ENCODE measurements around the gene MATK. TPM values are rescaled to one million over a fixed set of nuclear protein-coding genes. Genes with fewer than 3 reads are reported as not detected.

MATK gene
- polyA plus RNA-seq, 1 donor, result 4.9 TPM

- no peaks in the 10 kb centered on the region for H3K9me3 ChIP-seq (ENCODE audit: control insufficient read depth, low read depth, low read length)
- no peak for DNase-seq
- no peaks in the 10 kb centered on the region for H3K36me3 ChIP-seq (ENCODE audit: control insufficient read depth, insufficient read depth, low read length)
- H3K27me3 ChIP-seq (ENCODE audit: control insufficient read depth, insufficient read depth, low read length), result peaks cover 19% of the 10 kb centered on the region
- H3K27ac ChIP-seq (ENCODE audit: low read length), result no peak overlapping the region
- no CpG with 5 or more reads among the region's 6 CpGs for WGBS (ENCODE audit: insufficient coverage, low lambda C conversion rate)
- H3K4me3 ChIP-seq (ENCODE audit: low read length), result no peak overlapping the region
- no peaks in the 10 kb centered on the region for H3K4me1 ChIP-seq (ENCODE audit: control insufficient read depth, insufficient read depth, low read length)
Measured at GRCh38 chr19:3790209-3790734, 4.1 kb upstream of the MATK start.

- H3K36me3 ChIP-seq (ENCODE audit: control insufficient read depth, insufficient read depth, low read length), result no peaks in the 10 kb centered on the region
- no CpG with 5 or more reads among the region's 16 CpGs for WGBS (ENCODE audit: insufficient coverage, low lambda C conversion rate)
- H3K9me3 ChIP-seq (ENCODE audit: control insufficient read depth, low read depth, low read length), result no peaks in the 10 kb centered on the region
- DNase-seq, result no peak
- H3K27ac ChIP-seq (ENCODE audit: low read length), result no peak overlapping the region
- peaks cover 29% of the 10 kb centered on the region for H3K27me3 ChIP-seq (ENCODE audit: control insufficient read depth, insufficient read depth, low read length)
- H3K4me1 ChIP-seq (ENCODE audit: control insufficient read depth, insufficient read depth, low read length), result no peaks in the 10 kb centered on the region
- no peak overlapping the region for H3K4me3 ChIP-seq (ENCODE audit: low read length)
Measured at GRCh38 chr19:3788996-3789778, 3.0 kb upstream of the MATK start.

DNA sequence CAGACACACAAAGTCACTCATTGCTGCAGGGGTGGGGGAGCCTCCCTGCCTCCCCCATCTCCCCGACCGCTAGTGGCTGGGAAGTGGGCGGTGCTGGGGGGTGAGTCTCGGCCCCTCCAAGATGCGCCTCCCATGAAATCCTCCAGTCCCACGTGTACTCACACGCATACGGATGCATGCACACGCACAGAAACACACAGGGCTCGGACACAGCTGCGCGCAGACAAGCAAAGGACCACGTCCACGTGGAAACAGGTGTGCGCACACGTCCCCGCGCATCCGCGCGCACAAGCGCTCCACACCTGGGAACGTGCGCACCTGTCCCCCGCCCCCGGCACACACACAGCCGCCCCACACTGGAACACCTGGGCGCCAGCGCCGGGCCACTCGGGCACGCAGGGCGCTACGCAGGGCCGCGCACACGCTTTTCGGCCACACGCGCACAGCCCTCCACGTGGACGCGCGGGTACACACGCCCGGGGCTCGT, 687 bp downstream of the MATK start:
- Histone ChIP-seq H3K9me3 (ENCODE audit: control insufficient read depth, low read depth, low read length) (peaks cover 22% of the 10 kb centered on the region), H3K36me3 (ENCODE audit: control insufficient read depth, insufficient read depth, low read length) (no peaks in the 10 kb centered on the region), H3K27ac (ENCODE audit: low read length) (no peak overlapping the region), H3K27me3 (ENCODE audit: control insufficient read depth, insufficient read depth, low read length) (peaks cover 33% of the 10 kb centered on the region), H3K4me1 (ENCODE audit: control insufficient read depth, insufficient read depth, low read length) (no peaks in the 10 kb centered on the region), H3K4me3 (ENCODE audit: low read length) (no peak overlapping the region)
- DNase-seq, result no peak
- no CpG with 5 or more reads among the region's 47 CpGs for WGBS (ENCODE audit: insufficient coverage, low lambda C conversion rate)

- no peak overlapping the region for H3K4me3 ChIP-seq (ENCODE audit: low read length)
- no CpG with 5 or more reads among the region's 25 CpGs for WGBS (ENCODE audit: insufficient coverage, low lambda C conversion rate)
Measured at GRCh38 chr19:3784607-3785450, 1.4 kb downstream of the MATK start.

GRCh38 chr19:3783660-3784584, 2.3 kb downstream of the MATK start:
- no peak overlapping the region for H3K27ac ChIP-seq (ENCODE audit: low read length)
- H3K9me3 ChIP-seq (ENCODE audit: control insufficient read depth, low read depth, low read length), result peaks cover 26% of the 10 kb centered on the region
- H3K27me3 ChIP-seq (ENCODE audit: control insufficient read depth, insufficient read depth, low read length), result peaks cover 28% of the 10 kb centered on the region
- 83% methylated on average over 5 of the region's 49 CpGs for WGBS (ENCODE audit: insufficient coverage, low lambda C conversion rate)
- no peak overlapping the region for H3K4me3 ChIP-seq (ENCODE audit: low read length)
- H3K36me3 ChIP-seq (ENCODE audit: control insufficient read depth, insufficient read depth, low read length), result no peaks in the 10 kb centered on the region
- H3K4me1 ChIP-seq (ENCODE audit: control insufficient read depth, insufficient read depth, low read length), result no peaks in the 10 kb centered on the region
- no peak for DNase-seq

More at GRCh38 chr19:3784607-3785450, 1.4 kb downstream of the MATK start:
- Histone ChIP-seq H3K9me3 (ENCODE audit: control insufficient read depth, low read depth, low read length) (peaks cover 22% of the 10 kb centered on the region), H3K36me3 (ENCODE audit: control insufficient read depth, insufficient read depth, low read length) (no peaks in the 10 kb centered on the region), H3K4me1 (ENCODE audit: control insufficient read depth, insufficient read depth, low read length) (no peaks in the 10 kb centered on the region), H3K27ac (ENCODE audit: low read length) (no peak overlapping the region), H3K27me3 (ENCODE audit: control insufficient read depth, insufficient read depth, low read length) (peaks cover 28% of the 10 kb centered on the region)
- DNase-seq, result no peak

GRCh38 chr19:3782903-3783302, 3.3 kb downstream of the MATK start:
- H3K9me3 ChIP-seq (ENCODE audit: control insufficient read depth, low read depth, low read length), result peaks cover 29% of the 10 kb centered on the region
- WGBS (ENCODE audit: insufficient coverage, low lambda C conversion rate), result no CpG with 5 or more reads among the region's 13 CpGs
- peaks cover 28% of the 10 kb centered on the region for H3K27me3 ChIP-seq (ENCODE audit: control insufficient read depth, insufficient read depth, low read length)

DNA sequence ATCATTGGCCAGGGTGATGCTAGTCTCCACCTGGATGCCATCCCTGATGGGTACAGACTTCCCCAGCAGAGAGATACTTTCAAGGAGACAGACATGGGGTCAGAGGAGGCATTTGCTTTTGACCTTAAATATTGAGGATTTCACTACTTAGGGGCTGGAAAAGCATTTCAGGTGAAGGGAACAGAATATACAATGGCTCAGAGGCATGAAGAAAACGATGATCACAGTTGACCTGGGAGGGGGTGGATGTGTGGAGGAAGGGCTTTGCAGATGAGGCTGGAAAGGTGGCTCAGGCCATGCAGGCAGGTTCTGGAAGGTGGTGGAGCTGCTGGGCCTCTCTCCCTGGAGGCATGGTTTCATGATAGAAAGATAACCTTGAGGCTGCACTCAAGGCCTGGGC, 3.9 kb downstream of the MATK start:
- no peak for DNase-seq
- 100% methylated on average over 1 of the region's 1 CpG for WGBS (ENCODE audit: insufficient coverage, low lambda C conversion rate)
- Histone ChIP-seq H3K27me3 (ENCODE audit: control insufficient read depth, insufficient read depth, low read length) (peaks cover 28% of the 10 kb centered on the region), H3K36me3 (ENCODE audit: control insufficient read depth, insufficient read depth, low read length) (no peaks in the 10 kb centered on the region), H3K4me3 (ENCODE audit: low read length) (no peak overlapping the region), H3K4me1 (ENCODE audit: control insufficient read depth, insufficient read depth, low read length) (no peaks in the 10 kb centered on the region), H3K27ac (ENCODE audit: low read length) (no peak overlapping the region), H3K9me3 (ENCODE audit: control insufficient read depth, low read depth, low read length) (peaks cover 30% of the 10 kb centered on the region)

More at GRCh38 chr19:3782903-3783302, 3.3 kb downstream of the MATK start:
- Histone ChIP-seq H3K4me3 (ENCODE audit: low read length) (no peak overlapping the region), H3K27ac (ENCODE audit: low read length) (no peak overlapping the region), H3K36me3 (ENCODE audit: control insufficient read depth, insufficient read depth, low read length) (no peaks in the 10 kb centered on the region), H3K4me1 (ENCODE audit: control insufficient read depth, insufficient read depth, low read length) (no peaks in the 10 kb centered on the region)
- no peak for DNase-seq

GRCh38 chr19:3781603-3782002, 4.6 kb downstream of the MATK start:
- DNase-seq, result no peak
- H3K4me1 ChIP-seq (ENCODE audit: control insufficient read depth, insufficient read depth, low read length), result no peaks in the 10 kb centered on the region
- no peak overlapping the region for H3K4me3 ChIP-seq (ENCODE audit: low read length)
- peaks cover 23% of the 10 kb centered on the region for H3K27me3 ChIP-seq (ENCODE audit: control insufficient read depth, insufficient read depth, low read length)
- peaks cover 30% of the 10 kb centered on the region for H3K9me3 ChIP-seq (ENCODE audit: control insufficient read depth, low read depth, low read length)
- no CpG with 5 or more reads among the region's 2 CpGs for WGBS (ENCODE audit: insufficient coverage, low lambda C conversion rate)
- H3K36me3 ChIP-seq (ENCODE audit: control insufficient read depth, insufficient read depth, low read length), result no peaks in the 10 kb centered on the region
- no peak overlapping the region for H3K27ac ChIP-seq (ENCODE audit: low read length)

GRCh38 chr19:3780786-3781304, 5.3 kb downstream of the MATK start:
- Histone ChIP-seq H3K27me3 (ENCODE audit: control insufficient read depth, insufficient read depth, low read length) (peaks cover 21% of the 10 kb centered on the region), H3K27ac (ENCODE audit: low read length) (no peak overlapping the region), H3K9me3 (ENCODE audit: control insufficient read depth, low read depth, low read length) (peaks cover 30% of the 10 kb centered on the region), H3K4me3 (ENCODE audit: low read length) (no peak overlapping the region), H3K4me1 (ENCODE audit: control insufficient read depth, insufficient read depth, low read length) (no peaks in the 10 kb centered on the region), H3K36me3 (ENCODE audit: control insufficient read depth, insufficient read depth, low read length) (no peaks in the 10 kb centered on the region)
- WGBS (ENCODE audit: insufficient coverage, low lambda C conversion rate), result 100% methylated on average over 1 of the region's 9 CpGs
- DNase-seq, result no peak
